WERI-Rb-1 (cell line): ENCODE measurements around the gene MANF.
A peak's percentile ranks its signal among the peaks of the same experiment; 100 is the strongest.

Experiments
- DNase-seq: peaks from one replicate; pipeline ENCODE4 v3.0.0-alpha.2; 2020
- H3K27ac ChIP-seq: fragments of 250-450 bp; sonication (Bioruptor Pico); 2 replicates; pipeline ENCODE4 v1.5.1; 2020; ENCODE audit warnings: mild to moderate bottlenecking, moderate library complexity
- H3K27me3 ChIP-seq: fragments of 250-450 bp; sonication (Bioruptor Pico); 2 replicates; pipeline ENCODE4 v1.5.1; 2021; ENCODE audit warnings: mild to moderate bottlenecking, low read depth, moderate library complexity; ENCODE audit not compliant: insufficient read depth, severe bottlenecking
- H3K36me3 ChIP-seq: fragments of 250-450 bp; sonication (Bioruptor Pico); 2 replicates; pipeline ENCODE4 v1.5.1; 2020; ENCODE audit warnings: mild to moderate bottlenecking, moderate library complexity
- H3K4me3 ChIP-seq: 2 replicates; pipeline ENCODE4 v1.5.1; 2011; ENCODE audit warnings: low read depth, mild to moderate bottlenecking, control low read depth, low read length
- H3K9me3 ChIP-seq: fragments of 250-450 bp; sonication (Bioruptor Pico); 2 replicates; pipeline ENCODE4 v1.5.1; 2021; ENCODE audit warnings: mild to moderate bottlenecking, moderate library complexity; ENCODE audit not compliant: severe bottlenecking
- CTCF ChIP-seq: IDR thresholded peaks from 2 replicates; pipeline ENCODE4 v1.5.1; 2011; ENCODE audit warnings: low read depth, mild to moderate bottlenecking, control low read depth, inconsistent platforms, low read length

The MANF gene

GRCh38 chr3:51354172-51354571, 30.9 kb upstream of the MANF start:
- Histone ChIP-seq H3K27ac (peak overlapping the region; percentile 85), H3K4me3 (no peak overlapping the region), H3K36me3 (peaks cover 5% of the 10 kb centered on the region), H3K27me3 (no peaks in the 10 kb centered on the region), H3K9me3 (no peaks in the 10 kb centered on the region)
- no peak for TF ChIP-seq CTCF
- no peak for DNase-seq

- Histone ChIP-seq H3K27me3 (no peaks in the 10 kb centered on the region), H3K36me3 (peaks cover 5% of the 10 kb centered on the region), H3K4me3 (no peak overlapping the region), H3K9me3 (no peaks in the 10 kb centered on the region), H3K27ac (peak overlapping the region; percentile 85)
- peak; percentile 61 for DNase-seq
- TF ChIP-seq CTCF, result no peak
Observed at GRCh38 chr3:51354731-51355615, 30.1 kb upstream of the MANF start.

GRCh38 chr3:51355891-51356578, 29.1 kb upstream of the MANF start:
- DNase-seq, result no peak
- Histone ChIP-seq H3K36me3 (no peaks in the 10 kb centered on the region), H3K27ac (no peak overlapping the region), H3K27me3 (no peaks in the 10 kb centered on the region), H3K9me3 (no peaks in the 10 kb centered on the region), H3K4me3 (no peak overlapping the region)
- no peak for TF ChIP-seq CTCF

- no peaks in the 10 kb centered on the region for H3K36me3 ChIP-seq
- no peak overlapping the region for H3K4me3 ChIP-seq
- no peak for DNase-seq
- H3K27me3 ChIP-seq, result no peaks in the 10 kb centered on the region
- H3K27ac ChIP-seq, result no peak overlapping the region
- no peak for TF ChIP-seq CTCF
- no peaks in the 10 kb centered on the region for H3K9me3 ChIP-seq
Observed at GRCh38 chr3:51357856-51358255, 27.2 kb upstream of the MANF start.

- H3K4me3 ChIP-seq, result no peak overlapping the region
- no peak overlapping the region for H3K27ac ChIP-seq
- no peak for TF ChIP-seq CTCF
- DNase-seq, result no peak
- no peaks in the 10 kb centered on the region for H3K36me3 ChIP-seq
- H3K27me3 ChIP-seq, result no peaks in the 10 kb centered on the region
- H3K9me3 ChIP-seq, result no peaks in the 10 kb centered on the region
Observed at GRCh38 chr3:51358981-51359380, 26.1 kb upstream of the MANF start.
